A172 (cell line): ENCODE data around the gene MPPED2. TPM values are rescaled to one million over a fixed set of nuclear protein-coding genes. Genes with fewer than 3 reads are reported as not detected.

Experiments used
- DNase-seq: peaks from one replicate; pipeline ENCODE4 v3.0.0-alpha.2; 2015; ENCODE audit warnings: low spot score
- total RNA-seq: library from RNA; depleted of rRNA; stranded (reverse); fragments of >200 nt; shearing (Covaris generic); gene quantifications from 2 replicates; pipeline ENCODE4 v1.2.3, GENCODE V29; 2014

MPPED2 gene
- total RNA-seq, 1 experiment from 2014 or later = not detected

DNA sequence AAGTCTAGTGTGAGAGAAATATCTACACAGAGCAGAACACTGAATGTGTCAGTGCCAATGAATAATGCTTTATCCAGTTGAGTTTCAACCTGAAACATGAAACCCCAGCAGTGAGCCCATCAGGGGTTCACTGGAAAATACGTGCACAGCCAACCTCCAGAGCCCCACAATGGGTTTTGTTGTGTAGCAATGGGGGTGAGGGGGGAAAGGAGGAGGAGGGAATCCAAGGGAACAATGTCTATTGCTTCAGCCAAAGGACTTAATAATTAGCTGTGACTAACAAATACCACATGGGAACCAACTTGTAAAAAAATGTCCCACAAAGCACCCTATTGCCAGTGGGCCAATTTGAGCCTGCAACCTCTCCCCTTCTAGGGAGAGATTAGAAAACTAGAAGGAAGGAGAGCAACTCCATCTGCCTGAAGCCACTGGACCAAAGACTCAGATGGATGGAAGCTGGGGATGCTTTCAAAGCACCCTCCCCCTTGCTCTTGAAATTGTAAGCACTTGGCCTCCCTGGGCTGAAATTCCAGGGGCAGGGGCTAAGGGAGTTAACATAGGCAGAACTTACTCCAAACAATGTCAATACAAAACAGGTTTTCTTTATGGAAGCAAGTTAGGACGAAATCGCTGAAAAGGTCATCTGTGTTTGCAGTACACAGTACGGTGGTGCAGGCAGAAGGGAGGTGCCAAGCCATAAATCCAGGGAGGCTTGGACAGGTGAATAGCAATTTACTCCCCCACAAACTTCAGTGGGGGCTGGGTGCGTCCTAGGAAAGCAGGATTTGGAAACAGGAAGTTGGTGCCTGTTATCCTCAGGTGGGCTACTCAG, 163.5 kb downstream of the MPPED2 start:
- DNase-seq = no peak

DNA sequence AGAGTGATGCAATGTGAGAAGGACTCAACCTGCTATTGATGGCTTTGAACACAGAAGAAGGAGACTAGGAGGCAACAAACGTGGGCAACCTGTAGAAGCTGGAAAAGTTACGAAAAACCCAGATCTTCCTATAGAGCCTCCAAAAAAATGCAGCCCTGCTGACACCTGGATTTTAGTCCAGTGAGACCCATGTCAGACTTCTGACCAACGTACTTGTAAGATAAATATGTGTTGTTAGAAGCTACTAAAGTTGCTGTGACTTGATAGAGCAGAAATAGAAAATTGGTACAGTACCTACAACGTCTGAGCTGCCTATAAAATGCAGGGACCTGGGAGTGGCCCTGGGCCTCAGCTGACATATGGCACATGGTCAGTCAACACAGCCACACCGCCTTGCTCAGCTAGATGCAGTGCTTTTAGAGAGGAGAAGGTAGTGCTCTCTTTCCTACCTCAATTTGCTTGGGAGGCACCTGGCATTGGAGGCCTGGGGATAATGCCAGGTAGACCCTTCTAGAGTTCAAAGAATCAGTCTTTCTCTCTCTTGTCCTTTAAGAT, 165.8 kb downstream of the MPPED2 start:
- DNase-seq = no peak

DNA sequence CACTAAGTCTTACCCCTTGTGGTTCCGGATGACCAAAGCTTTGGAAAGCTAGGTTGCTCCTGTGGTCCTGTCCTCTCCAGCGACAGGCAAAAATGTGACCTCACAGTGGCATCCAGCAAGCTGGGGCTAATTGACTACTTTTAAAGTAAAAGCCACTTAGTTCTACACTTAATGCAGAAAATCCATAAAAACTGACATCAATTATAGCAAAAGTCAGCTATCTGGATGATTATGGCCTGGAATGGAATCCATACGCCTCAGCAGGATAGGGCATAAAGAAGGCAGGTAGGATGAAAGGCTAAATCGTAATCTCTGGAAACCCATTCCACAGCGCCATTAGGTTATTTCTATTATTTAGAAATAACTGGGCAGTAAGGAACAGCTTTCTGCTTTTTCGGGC, 171.3 kb downstream of the MPPED2 start:
- DNase-seq = no peak

DNA sequence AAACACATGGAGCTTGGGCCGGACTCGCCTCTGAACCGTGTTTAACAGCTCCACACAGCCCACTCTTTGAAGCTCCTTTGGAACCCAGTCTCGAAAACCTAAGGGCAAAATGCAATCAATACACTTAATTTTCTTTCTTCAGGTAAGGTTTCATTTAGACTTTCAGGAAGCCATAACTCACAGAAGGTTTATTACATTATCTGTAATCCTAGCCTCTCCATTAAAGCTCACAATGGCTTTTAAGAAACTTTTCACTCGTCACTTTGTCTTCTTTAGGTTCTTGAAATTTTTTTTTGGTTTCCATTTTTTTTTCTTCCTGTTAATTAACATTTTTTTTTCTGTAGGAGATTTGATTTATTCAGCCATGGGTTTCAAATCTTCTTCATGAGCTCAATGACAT, 171.9 kb downstream of the MPPED2 start:
- DNase-seq = no peak

DNA sequence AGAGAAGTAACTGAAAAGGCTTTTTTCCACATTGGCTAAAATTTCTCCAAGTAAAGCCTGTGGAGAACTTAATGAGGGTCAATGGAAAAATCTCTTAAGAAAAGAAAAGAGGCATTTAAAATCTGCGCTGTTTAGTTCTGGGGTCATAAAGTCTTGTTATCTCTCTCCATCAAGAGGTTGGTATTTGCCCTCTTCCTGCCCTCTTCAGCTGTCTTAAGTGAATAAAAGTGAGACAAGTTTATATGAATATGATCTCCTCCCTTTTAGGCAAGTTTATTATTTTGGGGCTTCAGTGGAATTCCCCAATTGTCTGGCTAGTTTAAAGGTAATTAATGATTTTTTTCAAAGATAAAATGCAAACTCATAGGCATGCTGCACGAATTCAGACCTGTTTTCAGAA, 173.6 kb downstream of the MPPED2 start:
- DNase-seq = no peak

DNA sequence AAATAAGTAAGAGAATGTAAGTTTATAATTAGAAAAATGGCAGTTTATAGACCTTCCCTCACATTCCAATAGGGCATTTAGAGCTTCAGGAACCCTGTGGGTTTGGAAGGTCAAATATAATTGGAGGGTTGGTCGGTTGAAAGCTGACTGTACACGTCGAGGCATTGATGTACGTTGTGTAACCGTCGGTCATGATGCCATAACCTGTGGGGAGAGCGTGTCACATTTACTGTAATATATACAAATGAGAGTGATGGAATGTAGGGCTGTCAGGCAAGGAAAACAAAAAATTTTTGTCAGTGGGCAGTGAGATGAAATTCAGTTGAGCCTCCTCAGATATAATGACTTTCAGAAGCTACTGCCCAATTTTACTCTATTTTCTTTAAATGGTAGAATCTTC, 174.8 kb downstream of the MPPED2 start:
- DNase-seq = no peak

DNA sequence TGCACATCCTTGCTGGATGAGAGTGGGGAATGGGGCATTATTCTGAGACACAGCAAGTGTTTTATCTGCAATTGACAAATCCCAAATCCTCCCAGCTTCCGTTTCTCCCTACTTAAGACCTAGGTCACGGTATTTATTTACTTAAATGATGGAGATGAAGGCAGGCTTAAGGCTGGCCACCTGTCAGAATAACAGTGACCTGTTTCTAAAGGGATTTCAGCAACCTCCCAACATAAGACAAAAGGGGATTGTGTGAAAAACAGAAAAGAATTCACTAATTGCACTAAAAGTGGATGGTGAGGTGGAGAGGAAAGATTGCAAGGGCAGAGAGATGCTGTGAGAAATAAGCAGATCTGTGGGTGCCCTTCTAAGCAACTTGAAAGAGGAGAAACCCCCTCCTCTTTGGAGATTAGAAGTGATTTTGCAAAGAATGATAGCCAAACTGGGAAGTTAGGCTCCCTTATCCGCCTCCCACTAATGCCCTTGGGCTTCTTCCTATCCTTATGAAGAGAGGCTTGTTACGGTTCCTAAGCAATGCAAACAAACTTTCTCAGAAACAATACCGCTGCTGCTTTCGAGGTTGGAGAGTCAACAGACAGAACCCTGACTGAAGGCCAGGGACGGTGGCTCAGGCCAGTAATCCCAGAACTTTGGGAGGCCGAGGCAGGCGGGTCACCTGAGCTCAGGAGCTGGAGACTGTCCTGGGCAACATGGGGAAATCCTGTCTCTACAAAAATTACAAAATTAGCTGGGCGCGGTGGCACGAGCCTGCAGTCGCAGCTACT, 179.0 kb downstream of the MPPED2 start:
- DNase-seq = no peak

DNA sequence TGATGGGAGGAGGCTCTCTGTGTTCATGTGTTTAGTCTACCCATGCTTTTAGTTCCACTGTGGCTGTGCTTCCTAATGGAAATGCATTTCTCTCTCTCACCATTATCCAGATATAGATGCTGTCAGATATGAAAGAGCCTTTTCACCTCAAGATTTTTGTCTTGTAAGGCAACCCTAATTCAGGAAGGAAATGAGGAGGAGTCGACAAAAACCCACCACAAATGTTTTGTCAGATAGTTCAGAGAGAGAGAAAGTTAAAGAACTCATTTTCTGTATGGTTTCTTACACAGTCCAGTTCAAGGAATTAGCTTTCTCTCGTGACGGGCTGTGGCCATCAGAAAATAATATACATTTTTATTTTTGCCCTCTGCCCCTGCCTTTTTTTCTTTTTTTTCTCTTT, 180.8 kb downstream of the MPPED2 start:
- DNase-seq = no peak

DNA sequence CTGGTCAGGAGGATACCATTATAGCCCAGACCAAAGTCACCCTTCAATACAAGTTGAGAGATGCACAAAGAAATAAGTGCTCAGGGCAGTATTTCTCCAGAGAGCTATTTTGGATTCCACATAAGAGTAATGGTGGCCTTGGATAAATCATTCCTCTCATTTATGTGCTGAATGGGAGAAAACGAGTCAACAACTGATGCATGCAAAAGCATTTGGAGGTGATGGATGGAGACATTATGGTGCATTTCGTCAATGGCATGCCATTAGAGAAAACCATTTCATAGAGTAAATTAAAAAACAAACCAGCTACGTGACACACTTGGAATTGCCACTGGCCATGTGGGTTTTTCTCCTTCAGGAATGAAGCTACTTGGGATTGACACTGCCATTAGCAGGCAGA, 182.0 kb downstream of the MPPED2 start:
- no peak for DNase-seq

DNA sequence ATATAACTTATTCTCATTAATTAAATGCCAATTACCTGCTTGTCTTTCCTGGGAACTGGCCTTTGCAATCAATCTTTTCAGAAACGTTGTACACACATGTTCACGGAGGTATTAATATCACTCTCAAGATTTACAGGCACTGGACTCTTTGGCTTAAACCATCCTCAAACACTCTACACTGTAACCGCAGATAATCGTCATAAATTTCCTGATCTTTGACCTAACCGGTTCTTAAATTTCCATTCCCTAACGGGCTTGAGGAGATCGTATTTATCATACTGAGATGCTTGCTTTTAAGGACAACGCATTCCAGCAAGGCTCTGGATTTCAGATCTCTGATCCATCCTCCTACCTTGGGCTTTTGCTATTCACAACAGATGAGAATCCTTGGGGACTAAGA, 190.4 kb downstream of the MPPED2 start:
- DNase-seq = no peak

DNA sequence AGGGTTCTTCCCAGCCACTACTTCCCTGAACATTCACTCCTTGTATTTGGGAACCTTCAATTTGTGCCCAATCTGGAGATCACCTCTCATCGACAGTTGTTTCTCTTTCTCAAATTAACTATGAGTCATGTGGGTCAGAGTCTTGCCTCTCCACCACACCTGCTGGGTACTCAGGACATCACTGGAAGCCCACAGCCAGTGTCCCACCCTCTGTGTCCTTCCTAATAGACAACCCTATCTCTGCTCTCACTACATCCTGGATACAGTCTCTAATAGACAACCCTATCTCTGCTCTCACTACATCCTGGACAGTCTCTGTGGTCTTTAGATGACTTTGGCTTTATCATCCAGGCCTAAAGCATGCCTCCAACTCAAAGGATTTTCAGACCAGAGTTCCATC, 193.1 kb downstream of the MPPED2 start:
- DNase-seq = no peak

DNA sequence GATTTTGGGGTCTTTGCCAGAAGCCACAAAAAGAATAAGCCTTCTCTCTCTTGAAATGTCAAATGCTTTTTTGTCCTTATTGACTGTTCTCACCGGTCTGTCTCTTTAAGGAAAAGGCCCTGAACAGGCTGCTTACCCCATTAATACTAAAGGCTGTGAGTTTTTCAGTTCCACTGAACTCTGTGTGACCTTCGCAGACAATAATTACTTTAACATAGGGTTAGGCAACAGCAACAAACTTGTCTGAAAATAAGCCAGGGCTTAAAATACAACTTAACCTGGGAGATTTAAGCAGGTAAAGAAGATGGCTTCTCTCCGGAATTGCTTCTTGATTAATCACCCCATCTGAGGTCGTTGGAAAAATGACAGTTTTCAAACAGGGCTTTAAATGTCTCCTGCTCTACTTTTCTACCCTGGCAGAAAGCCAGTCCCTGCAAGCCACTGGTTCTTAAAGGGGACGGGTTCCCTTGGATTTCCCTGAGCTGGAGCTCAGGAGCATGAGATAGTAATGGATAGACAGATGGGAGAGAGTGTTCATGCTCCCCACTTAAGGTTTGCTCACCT, 193.8 kb downstream of the MPPED2 start:
- no peak for DNase-seq

DNA sequence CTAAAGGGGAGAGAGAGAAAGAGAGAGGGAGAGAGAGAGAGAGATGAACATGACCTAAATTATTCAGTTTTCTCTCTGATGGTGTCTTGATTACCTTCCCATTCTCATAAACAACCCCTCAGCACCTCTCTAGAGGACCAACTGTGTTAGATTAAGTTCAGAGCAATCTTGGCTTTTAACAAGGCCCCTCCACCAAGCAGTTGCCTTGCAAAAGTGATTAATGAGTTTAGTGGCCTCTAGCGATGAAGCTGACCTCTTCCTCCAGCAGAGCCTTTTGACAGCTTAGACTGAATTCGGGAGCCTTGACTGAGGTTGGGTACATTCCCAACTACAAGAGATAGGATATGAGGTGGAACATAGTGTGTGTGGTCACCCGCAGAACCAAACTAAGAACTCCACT, 197.2 kb downstream of the MPPED2 start:
- DNase-seq = no peak

DNA sequence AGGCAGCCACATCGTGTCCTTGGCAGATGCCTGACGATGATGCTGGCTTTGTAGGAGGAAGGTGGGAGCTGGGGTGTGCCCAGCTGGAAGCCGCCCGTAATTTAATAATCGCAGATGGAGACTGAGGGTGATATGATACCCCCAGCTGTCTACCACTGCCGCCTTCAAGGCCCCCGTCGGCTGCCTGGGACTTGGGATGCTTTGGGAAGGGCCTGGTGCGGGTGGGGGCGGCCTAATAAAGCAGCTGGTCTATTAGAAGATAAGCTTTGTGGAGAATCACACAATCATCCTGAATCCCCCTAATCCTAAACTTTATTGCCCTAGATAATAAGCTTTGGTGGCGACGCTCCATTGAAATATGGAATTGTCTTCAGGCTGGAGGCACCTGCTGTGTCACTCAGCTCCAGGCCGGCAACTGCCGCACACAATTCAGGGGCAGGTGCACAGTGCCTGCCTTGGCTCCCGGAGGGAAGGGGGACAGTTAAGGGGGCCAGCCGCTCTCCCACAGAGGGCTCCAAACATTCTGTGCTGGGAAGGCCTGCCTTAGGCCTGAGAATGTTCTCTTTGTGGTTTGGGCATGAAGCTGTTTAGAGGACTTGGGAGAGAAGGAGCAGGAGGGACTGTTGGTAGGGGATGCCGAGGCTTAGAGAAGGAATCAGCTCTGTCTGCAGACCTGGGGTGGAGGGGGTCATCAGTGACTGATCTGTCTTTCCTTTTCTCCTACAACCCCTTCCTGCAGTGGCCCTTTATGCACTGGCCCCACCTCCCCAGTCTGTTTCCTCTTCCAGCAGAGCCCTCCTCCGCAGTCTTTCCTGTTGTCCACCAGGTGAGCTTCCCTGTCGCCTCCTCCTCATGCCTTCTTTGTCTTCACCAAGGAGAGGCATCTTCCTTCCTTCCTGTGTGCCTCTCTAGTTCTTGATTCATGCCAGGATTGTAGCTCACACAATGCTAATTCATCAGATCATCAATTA, 198.0 kb downstream of the MPPED2 start:
- DNase-seq = no peak

DNA sequence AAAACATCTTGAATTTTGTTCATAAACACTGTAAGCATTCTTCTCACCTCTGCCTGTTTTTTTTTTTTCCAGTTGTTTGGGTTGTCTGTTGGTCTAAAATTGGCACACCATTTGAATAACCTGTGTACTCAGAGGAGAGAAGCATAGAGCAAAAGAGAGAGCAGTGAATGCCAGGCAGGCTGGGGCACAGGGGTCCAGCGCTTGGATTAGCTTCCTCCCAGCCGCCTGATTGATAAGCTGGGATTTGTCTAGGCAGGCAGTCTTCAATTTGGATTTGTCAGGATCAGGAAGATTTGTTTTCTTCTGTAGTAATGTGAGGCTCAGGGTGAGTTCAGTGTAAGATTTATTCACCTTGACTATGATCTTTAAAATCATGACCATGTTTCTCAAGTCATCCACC, 204.3 kb downstream of the MPPED2 start:
- DNase-seq = no peak

DNA sequence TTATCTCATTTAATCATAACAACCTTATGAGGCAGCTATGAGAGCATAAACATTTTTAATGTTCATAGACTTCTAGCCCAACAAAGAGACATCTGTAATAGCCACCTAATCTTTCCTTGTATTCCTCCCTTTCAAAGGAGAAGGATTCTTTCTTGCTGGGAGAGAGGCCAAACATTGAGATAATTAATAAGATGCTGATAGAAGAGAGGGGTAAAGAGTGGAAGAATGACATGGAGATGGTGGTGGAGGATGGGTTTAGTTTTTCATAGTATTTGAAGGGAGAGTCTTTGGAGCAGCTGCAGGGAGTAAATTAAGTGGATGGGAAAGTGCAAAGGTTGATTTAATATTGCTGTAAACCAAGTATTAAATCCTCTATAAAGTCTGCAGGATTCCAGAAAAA, 205.3 kb downstream of the MPPED2 start:
- DNase-seq = no peak

DNA sequence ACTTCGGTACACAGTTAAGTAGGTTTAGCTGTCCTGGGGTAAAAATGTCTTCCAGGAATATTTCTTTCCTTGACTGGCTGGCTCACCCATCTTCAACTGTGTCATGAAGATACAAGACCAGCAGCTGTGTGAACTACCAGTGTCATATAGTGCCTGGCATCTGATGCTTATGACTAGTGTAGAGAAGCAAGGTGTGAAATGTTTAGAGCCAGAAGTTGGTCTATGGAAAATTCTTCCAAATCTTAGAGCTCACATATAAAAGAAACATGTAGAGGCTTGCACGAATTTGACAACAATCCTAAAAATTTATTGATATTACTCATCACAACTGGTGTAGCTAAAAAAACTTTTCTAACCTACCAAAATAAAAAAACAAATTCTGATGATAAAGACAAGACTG, 208.8 kb downstream of the MPPED2 start:
- no peak for DNase-seq

DNA sequence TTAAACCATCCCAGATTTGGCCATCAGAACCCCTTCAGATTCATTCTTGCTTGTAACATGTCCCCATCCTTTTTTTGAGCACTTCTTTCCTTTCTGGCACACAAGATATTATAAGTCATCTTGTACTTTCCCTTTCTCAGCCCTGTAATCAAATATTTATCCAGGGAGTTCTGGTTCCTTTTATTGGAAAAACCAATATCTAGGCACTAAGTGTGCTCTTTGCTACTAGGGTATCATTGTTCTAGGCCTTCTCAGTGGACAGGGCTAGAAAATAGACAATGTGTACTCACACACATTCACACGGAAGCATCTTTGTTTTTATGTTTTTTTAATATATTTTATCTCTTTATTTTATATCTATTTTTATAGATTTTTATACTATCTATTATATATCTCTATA, 216.0 kb downstream of the MPPED2 start:
- no peak for DNase-seq

DNA sequence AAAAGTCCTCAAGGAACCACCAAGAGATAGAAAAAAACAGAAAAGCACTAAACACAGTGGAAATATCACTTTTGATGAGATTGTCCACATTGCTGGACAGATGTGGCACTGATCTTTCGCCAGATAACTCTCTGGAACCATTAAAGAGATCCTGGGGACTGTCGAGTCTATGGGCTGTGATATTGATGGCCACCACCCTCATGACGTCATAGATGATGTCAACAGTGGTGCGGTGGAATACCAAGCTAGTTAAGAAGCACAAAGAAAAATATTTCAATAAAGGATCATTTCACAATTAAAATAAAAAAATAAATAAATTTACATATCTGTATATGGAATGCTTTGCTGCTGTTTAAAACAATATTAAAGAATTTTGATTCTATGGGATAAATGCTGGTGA, 217.8 kb downstream of the MPPED2 start:
- DNase-seq = no peak

DNA sequence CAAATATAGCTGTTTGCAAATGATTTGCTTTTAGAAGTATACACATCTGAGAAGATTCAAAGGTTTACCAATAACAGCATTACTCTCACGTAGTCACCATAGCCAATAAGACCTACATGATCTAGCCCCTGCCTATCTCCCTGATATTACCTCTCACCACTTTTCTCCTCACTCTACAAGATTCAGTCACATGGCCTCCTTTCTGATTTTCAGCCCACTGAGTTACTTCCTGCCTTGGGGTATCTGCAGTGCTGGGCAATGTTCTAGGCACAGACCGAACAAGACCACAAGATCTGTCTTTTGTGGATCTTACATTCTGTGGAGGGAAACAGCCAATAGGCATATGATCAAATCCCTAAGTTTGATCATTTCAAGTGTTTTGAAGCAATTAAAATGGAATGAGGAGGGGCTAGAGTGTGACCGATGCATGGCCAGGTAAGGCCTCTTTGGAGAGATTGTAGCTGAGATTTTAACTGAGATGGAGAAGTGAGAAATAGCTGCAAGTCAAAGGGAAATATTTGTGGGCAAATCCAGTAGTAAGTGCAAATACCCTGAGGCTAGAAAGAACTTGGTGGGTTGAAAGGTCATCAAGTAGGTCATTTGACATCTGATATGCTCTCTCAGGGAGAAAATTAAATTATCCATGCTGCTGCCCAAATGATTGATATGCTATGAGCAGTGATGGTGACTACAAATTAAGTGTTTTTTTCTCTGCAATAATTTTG, 220.2 kb downstream of the MPPED2 start:
- no peak for DNase-seq
